GM19238 (cell line): ENCODE measurements around the gene GPR39.

ENCODE experiments used
- DNase-seq: peaks from one replicate; pipeline ENCODE4 v3.0.0; 2011; ENCODE audit warnings: low spot score; ENCODE audit not compliant: insufficient read length

Gene GPR39

GRCh38 chr2:132442278-132442677, 25.7 kb downstream of the GPR39 start:
- DNase-seq: no peak

GRCh38 chr2:132443106-132443505, 26.5 kb downstream of the GPR39 start:
- DNase-seq: no peak

GRCh38 chr2:132446444-132446843, 29.8 kb downstream of the GPR39 start:
- no peak for DNase-seq

DNA sequence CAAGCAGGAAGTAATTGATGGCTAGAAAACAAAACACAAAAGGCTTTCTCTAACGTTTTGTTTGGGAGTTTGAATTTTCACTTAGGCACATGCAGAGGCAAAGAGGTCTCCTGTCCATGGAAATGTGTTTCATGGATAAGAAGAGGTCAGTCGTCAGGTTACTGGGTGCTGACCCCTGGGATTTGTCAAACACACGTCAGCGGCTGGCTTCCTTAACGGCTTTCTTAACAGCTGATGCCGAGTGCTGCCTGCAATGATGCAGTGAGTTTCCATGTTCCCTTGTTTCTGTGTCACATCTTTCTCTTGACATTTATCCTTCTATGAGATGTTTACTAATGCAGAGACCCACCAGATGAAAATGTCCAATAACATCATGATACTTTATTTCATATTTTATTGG, 31.7 kb downstream of the GPR39 start:
- DNase-seq: no peak

DNA sequence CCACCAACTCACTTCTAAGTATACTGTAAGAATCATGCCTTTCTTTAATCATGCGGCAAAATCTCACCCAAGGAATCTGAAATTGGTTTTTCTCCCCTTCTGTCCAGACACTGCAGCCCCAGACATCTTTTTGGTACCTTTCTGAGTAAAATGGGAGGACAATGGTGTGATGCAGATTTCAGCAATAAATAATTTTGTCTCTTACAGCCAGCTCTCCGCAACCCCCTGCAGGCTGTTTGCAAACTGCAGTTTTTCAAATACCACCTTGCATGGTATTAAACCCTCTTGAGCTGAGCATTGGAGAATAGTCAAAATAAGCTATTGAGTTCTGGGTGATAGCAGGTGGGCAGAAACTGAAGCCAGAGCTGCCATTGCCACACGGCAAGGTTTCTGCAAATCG, 32.2 kb downstream of the GPR39 start:
- DNase-seq: no peak

GRCh38 chr2:132449868-132450267, 33.3 kb downstream of the GPR39 start:
- no peak for DNase-seq

DNA sequence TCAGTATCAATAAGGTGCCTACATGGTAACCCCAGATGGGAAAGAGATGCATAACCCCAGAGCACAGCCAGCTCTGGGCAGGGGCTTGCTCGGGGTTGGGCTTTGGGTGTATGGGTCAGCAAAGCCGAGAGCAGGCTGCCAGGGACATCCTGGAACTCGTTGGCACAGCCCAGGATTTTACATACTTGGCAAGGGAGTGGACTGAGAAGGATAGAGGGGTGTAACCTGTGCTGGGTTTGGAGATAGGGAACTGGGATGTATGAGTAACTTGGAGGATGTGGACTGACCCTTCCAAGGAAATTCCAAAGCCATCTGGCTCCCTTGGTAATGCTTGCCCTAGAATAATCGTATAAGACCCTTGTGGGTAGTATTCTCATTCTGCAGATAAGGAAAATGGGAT, 44.2 kb downstream of the GPR39 start:
- DNase-seq: no peak

DNA sequence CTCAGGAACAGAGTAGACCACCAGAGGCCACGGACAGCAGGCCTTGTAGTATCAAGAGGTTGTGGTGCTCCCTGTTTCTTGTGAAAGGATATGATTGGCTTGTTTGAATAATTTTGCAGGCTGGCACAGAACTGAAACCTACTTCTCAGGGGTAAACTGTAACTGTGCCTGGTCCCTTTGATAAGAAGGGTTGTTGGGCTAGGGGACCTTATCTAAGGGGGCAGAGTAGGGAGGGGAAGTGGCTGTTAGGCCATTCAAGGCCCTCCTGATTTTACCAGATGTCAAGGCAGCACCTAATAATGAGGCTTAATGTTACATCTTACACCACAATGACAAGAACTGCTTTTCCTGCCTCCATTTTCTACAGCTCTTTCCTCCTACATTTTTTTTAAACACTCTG, 45.6 kb downstream of the GPR39 start:
- no peak for DNase-seq

- DNase-seq: no peak
Observed at GRCh38 chr2:132463719-132464118, 47.1 kb downstream of the GPR39 start.

- no peak for DNase-seq
Observed at GRCh38 chr2:132465917-132466316, 49.3 kb downstream of the GPR39 start.

DNA sequence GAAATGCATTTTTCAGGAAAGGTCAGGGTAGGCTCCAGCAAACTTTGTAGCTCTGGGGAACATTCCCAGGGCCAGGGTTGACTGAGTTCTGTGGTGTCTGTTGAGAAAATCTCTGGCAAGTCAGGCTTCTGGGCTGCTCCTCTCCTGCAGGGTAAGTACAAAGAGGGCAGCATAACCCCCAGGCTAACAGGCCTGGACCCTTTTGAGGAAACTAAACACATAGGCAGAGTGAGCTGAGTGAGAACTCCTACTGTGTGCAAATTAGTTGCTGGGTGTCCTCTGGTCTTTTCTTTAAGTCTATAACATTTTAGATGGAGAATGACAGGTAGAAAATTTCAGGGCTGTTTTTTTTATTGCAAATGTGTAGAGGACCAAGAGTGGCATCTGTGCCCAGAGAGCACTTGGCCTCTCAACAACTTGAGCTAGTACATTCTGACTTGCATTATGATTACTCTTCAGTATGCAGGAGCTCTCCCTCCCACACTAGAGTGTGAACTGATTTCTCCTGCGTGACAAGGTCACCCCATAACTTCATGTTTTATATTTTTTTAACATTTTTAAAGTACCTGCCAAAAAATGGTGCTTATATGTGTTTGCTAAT, 49.9 kb downstream of the GPR39 start:
- no peak for DNase-seq

GRCh38 chr2:132468821-132469675, 52.4 kb downstream of the GPR39 start:
- DNase-seq: no peak

GRCh38 chr2:132470746-132471145, 54.1 kb downstream of the GPR39 start:
- no peak for DNase-seq

DNA sequence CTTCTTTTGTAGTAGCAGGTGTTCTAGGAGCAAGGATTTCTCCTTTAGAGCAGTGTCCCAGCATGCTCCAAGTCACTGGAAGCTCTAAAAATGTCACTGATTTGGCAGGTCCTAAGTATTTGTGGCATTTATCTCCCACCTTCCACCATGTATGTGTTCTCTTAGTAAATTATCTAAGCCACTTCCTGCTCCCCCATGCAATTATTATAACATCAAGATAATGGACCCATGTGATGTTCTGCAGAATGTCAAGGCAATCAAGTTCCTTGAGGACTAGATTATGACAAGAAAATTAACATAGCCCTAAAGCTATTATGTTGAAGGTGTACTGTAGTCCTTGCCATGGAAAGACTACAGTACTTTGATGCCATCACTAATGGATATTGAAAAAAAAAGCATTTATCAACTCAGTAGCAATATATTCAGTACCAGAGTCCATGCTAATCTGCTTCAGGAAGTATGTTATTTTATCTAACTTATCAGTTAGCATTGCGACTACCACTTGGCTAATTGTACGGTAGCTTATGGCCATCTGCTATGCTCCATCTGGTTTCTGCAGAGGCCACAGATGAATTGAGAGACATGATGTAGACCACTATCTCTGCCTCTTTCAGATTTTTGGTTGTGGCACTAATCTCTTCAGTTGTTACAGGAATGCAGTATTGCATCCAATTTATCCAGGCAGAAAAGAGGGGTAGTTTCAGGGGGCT, 56.7 kb downstream of the GPR39 start:
- no peak for DNase-seq

DNA sequence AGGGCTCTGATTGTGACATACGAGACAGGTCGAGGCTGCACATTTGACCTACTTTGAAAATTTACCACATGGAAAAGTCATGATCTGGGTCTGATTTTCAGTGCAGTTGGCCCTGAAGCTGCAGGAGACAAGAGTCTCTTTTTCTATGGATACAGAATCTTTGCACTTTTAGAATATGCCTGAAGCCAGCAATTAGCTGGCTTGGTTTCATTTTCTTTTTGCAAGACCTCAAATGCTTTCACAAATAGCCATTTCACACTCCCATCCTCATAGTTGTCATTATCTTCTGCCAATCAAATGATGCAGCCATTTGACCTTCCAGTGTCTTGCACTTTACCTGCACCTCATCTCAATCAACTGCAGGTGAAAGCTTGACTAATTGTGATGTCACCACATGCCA, 59.0 kb downstream of the GPR39 start:
- DNase-seq: no peak

- no peak for DNase-seq
Observed at GRCh38 chr2:132477436-132477835, 60.8 kb downstream of the GPR39 start.

DNA sequence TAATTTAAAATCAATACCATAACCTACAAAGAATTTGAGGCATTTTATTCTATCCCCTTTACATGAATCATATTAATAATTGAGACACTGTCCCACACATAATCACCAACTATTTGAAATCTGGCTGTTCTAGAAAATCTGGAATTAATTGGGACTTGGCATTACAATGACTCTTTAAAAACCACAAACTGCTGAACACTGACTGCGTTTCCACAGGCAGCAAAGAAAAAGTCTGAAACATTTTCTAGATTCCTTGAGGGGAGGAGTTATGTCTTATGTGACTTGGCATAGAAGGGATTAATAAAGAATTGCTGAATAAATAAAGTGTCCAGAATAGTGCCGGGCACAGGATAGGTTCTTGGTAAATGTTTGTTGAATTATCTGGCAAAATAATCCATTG, 61.4 kb downstream of the GPR39 start:
- DNase-seq: no peak

GRCh38 chr2:132478461-132479105, 62.0 kb downstream of the GPR39 start:
- no peak for DNase-seq

DNA sequence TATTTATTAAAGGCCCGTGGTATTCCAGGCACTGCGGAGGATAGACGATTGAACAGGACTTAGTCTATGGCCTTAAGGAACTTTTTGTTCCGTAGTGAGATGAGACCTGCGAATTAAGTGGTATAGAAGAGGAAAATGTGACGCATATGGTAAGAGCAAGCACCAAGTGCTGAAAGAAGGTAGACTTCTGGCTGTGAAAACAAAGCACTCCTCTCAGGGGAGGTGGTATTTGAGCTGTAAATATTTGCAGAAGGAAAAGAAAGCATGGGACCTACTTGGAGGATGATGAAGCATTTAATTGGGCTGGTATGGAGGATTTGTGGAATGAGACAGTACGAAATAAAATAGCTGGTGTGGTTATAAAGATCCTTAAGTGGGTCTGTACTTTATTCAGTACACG, 62.5 kb downstream of the GPR39 start:
- no peak for DNase-seq

GRCh38 chr2:132482821-132483220, 66.2 kb downstream of the GPR39 start:
- no peak for DNase-seq

DNA sequence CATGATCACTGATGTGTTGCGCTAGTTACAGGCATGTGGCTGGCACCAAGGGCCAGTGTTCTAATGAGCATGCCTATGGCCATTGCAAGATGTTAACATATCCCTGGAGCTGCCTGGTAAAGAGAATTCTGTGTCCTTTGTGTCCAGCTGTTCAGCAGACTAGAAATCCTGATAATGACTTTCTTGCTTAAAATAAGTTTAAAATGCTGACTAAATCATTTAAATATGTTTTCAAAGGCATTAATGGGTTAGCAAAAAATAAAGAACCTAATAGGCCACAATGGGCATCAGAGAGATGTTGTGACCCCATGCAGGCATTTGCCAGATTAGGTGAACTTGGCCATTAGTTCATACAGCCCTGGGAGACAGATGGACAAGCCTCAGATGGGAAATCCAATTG, 67.5 kb downstream of the GPR39 start:
- DNase-seq: no peak

- no peak for DNase-seq
Observed at GRCh38 chr2:132488491-132488890, 71.9 kb downstream of the GPR39 start.
